Neural cell (in vitro differentiated cells): ENCODE data around the gene RPUSD1. TPM values are rescaled to one million over a fixed set of nuclear protein-coding genes. Genes with fewer than 3 reads are reported as not detected.
"Not testable (repeated sequence)": the region's sequence is repeated elsewhere in the genome, so short reads cannot be mapped to it uniquely, and the experiment has no call there.

Experiments
- H2AFZ ChIP-seq: fragments of 200-600, 300-800 bp; sonication (generic), shearing (Covaris generic); 2 replicates; pipeline ENCODE4 v1.6.0; 2014; ENCODE audit warnings: low read depth, mild to moderate bottlenecking, antibody characterized with exemption, low read length, moderate library complexity
- H3F3A ChIP-seq: fragments of 200-600 bp; shearing (Covaris generic); 2 replicates; pipeline ENCODE4 v1.6.1; 2016; ENCODE audit warnings: mild to moderate bottlenecking, moderate library complexity, mixed read lengths, antibody characterized with exemption, low read length; ENCODE audit not compliant: insufficient read depth, poor library complexity, severe bottlenecking
- H3K27ac ChIP-seq: fragments of 200-600, 300-800 bp; sonication (generic), shearing (Covaris generic); 2 replicates; pipeline ENCODE4 v1.5.1; 2014; ENCODE audit warnings: mild to moderate bottlenecking, low read length, moderate library complexity
- H3K27me3 ChIP-seq: fragments of 300-800, 200-600 bp; sonication (generic), shearing (Covaris generic); 2 replicates; pipeline ENCODE4 v1.6.0; 2014; ENCODE audit warnings: mild to moderate bottlenecking, low read depth, low read length, moderate library complexity; ENCODE audit not compliant: insufficient read depth
- H3K36me3 ChIP-seq: fragments of 300-800, 200-600 bp; sonication (generic), shearing (Covaris generic); 2 replicates; pipeline ENCODE4 v1.5.1; 2014; ENCODE audit warnings: mild to moderate bottlenecking, antibody characterized with exemption, low read length, moderate library complexity; ENCODE audit not compliant: insufficient read depth
- H3K4me2 ChIP-seq: fragments of 300-800, 200-600 bp; sonication (generic), shearing (Covaris generic); 2 replicates; pipeline ENCODE4 v1.6.0; 2014; ENCODE audit warnings: mild to moderate bottlenecking, low read length
- H3K4me3 ChIP-seq: fragments of 300-800, 200-600 bp; sonication (generic), shearing (Covaris generic); 2 replicates; pipeline ENCODE4 v1.5.1; 2014; ENCODE audit warnings: mild to moderate bottlenecking, low read length, moderate library complexity
- H3K79me2 ChIP-seq: fragments of 200-600 bp; shearing (Covaris generic); replicated peaks from 2 replicates; pipeline ENCODE4 v1.6.0; 2014; ENCODE audit warnings: mild to moderate bottlenecking, low read length, moderate library complexity; ENCODE audit not compliant: insufficient read depth
- H3K9ac ChIP-seq: fragments of 300-800, 200-600 bp; sonication (generic), shearing (Covaris generic); 2 replicates; pipeline ENCODE4 v1.6.1; 2016; ENCODE audit warnings: mild to moderate bottlenecking, low read length, mixed read lengths
- H3K9me2 ChIP-seq: fragments of 200-600 bp; shearing (Covaris generic); 2 replicates; pipeline ENCODE4 v1.6.1; 2016; ENCODE audit warnings: mild to moderate bottlenecking, low read length, mixed read lengths; ENCODE audit not compliant: insufficient read depth
- H3K9me3 ChIP-seq: fragments of 200-600, 300-800 bp; sonication (generic), shearing (Covaris generic); 2 replicates; pipeline ENCODE4 v1.6.1; 2016; ENCODE audit warnings: mild to moderate bottlenecking, mixed run types, low read length, moderate library complexity, mixed read lengths
- H4K20me1 ChIP-seq: fragments of 200-600 bp; shearing (Covaris generic); 2 replicates; pipeline ENCODE4 v1.6.1; 2016; ENCODE audit warnings: mild to moderate bottlenecking, mixed run types; ENCODE audit not compliant: insufficient read depth
- CTCF ChIP-seq: fragments of 450-650 bp; IDR thresholded peaks from 2 replicates; pipeline ENCODE4 v1.5.1; 2014; ENCODE audit warnings: antibody characterized with exemption, mild to moderate bottlenecking, moderate library complexity; ENCODE audit not compliant: poor library complexity, severe bottlenecking
- EP300 ChIP-seq: fragments of 450-650 bp; conservative IDR thresholded peaks from 2 replicates; pipeline ENCODE4 v1.6.1; 2014; ENCODE audit warnings: antibody characterized with exemption, mild to moderate bottlenecking, moderate library complexity; ENCODE audit not compliant: poor library complexity, severe bottlenecking
- EZH2 ChIP-seq: fragments of 200-600, 300-800 bp; shearing (Covaris generic), sonication (generic); IDR thresholded peaks from 2 replicates; pipeline ENCODE4 v1.6.1; 2014; ENCODE audit warnings: antibody characterized with exemption, low read length, borderline replicate concordance, mild to moderate bottlenecking; ENCODE audit not compliant: insufficient read depth, poor library complexity, severe bottlenecking
- POLR2AphosphoS5 ChIP-seq: IDR thresholded peaks from 2 replicates; pipeline ENCODE4 v1.6.1; 2012
- RAD21 ChIP-seq: fragments of 450-650 bp; conservative IDR thresholded peaks from 2 replicates; pipeline ENCODE4 v1.6.1; 2014; ENCODE audit warnings: antibody characterized with exemption, mild to moderate bottlenecking, moderate library complexity
- REST ChIP-seq: IDR thresholded peaks from 2 replicates; pipeline ENCODE4 v1.6.1; 2012; ENCODE audit warnings: borderline replicate concordance
- SMC3 ChIP-seq: fragments of 450-650 bp; conservative IDR thresholded peaks from 2 replicates; pipeline ENCODE4 v1.6.1; 2014; ENCODE audit warnings: antibody characterized with exemption, mild to moderate bottlenecking, moderate library complexity; ENCODE audit not compliant: poor library complexity
- polyA plus RNA-seq: library from polyadenylated mRNA; depleted of rRNA; stranded (reverse); fragments of >200 nt; gene quantifications from 2 replicates; pipeline ENCODE4 v1.2.3, GENCODE V29; 2014

RPUSD1 gene
- polyA plus RNA-seq, 1 donor from 2014 or later = 42.4 TPM

GRCh38 chr16:745739-746138 lies 42.4 kb downstream of the RPUSD1 start:
- Histone ChIP-seq H3K36me3 (no peaks in the 10 kb centered on the region), H3K9me3 (no peaks in the 10 kb centered on the region), H4K20me1 (no peaks in the 10 kb centered on the region), H3K27ac (no peak overlapping the region), H2AFZ (no peak overlapping the region), H3K4me3 (no peak overlapping the region), H3K27me3 (no peaks in the 10 kb centered on the region), H3F3A (no peaks in the 10 kb centered on the region), H3K4me2 (no peak overlapping the region), H3K79me2 (no peaks in the 10 kb centered on the region), H3K9ac (no peak overlapping the region), H3K9me2 (no peaks in the 10 kb centered on the region)
- TF ChIP-seq EP300 = no peak
- TF ChIP-seq SMC3 = peak; percentile 43
- peak; percentile 31 for TF ChIP-seq CTCF

GRCh38 chr16:743794-744500 lies 44.2 kb downstream of the RPUSD1 start:
- no peak overlapping the region for H3K27ac ChIP-seq
- H3K79me2 ChIP-seq = peaks cover 5% of the 10 kb centered on the region
- H3K27me3 ChIP-seq = no peaks in the 10 kb centered on the region
- H3K4me2 ChIP-seq = no peak overlapping the region
- H2AFZ ChIP-seq = no peak overlapping the region
- no peaks in the 10 kb centered on the region for H4K20me1 ChIP-seq
- H3F3A ChIP-seq = no peaks in the 10 kb centered on the region
- no peak overlapping the region for H3K4me3 ChIP-seq
- H3K9me2 ChIP-seq = no peaks in the 10 kb centered on the region
- H3K36me3 ChIP-seq = no peaks in the 10 kb centered on the region
- TF ChIP-seq CTCF (peak; percentile 14), RAD21 (no peak), EP300 (no peak), SMC3 (no peak), EZH2 (no peak), POLR2AphosphoS5 (no peak), REST (no peak)
- no peaks in the 10 kb centered on the region for H3K9me3 ChIP-seq
- no peak overlapping the region for H3K9ac ChIP-seq

- not testable (repeated sequence) for H3K36me3 ChIP-seq, H3K4me3 ChIP-seq, H3F3A ChIP-seq, H3K79me2 ChIP-seq, H3K27me3 ChIP-seq, H3K27ac ChIP-seq, H4K20me1 ChIP-seq, H3K9me2 ChIP-seq, H2AFZ ChIP-seq, H3K4me2 ChIP-seq, H3K9ac ChIP-seq, H3K9me3 ChIP-seq
Observed at GRCh38 chr16:742894-743293, 45.3 kb downstream of the RPUSD1 start.
